Measurements from ENCODE around the gene CYP4F2. TPM values are rescaled to one million over a fixed set of nuclear protein-coding genes. Genes with fewer than 3 reads are reported as not detected.
"Not testable (repeated sequence)": the region's sequence is repeated elsewhere in the genome, so short reads cannot be mapped to it uniquely, and the experiment has no call there.

Gene CYP4F2
- total RNA-seq, 1 experiment from 2014 or later = not detected

DNA sequence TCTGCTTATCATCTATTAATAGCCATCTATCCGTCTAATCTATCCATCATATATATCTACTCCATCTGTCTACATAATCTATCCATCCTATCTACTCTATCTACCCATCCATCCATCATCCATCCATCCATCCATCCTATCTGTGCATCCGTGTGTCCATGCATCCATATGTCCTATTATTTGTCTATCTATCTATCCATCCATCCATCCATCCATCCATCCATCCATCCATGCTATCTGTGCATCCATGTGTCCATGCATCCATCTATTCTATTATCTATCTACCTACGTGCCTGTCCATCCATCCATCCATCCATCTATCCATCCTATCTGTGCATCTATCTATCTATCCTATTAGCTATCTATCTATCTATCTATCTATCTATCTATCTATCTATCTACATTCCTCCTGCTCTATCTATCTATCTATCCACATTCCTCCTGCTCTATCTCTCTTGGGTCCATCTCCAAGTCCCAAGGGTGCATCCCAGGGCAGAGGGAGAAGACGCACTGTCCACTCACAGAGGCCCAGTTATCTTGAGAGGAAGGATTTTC is 1.9 kb downstream of the CYP4F2 start:
- Histone ChIP-seq H3K27me3 (ENCODE audit: low read length) (no peaks in the 10 kb centered on the region), H3K27ac (ENCODE audit: low read length) (no peak overlapping the region), H4K20me1 (ENCODE audit: insufficient read depth, low read depth, low read length) (no peaks in the 10 kb centered on the region), H3K9ac (ENCODE audit: low read length) (no peak overlapping the region), H3K4me3 (ENCODE audit: low read length) (no peak overlapping the region), H3K4me1 (ENCODE audit: low read length) (no peaks in the 10 kb centered on the region), H3K9me3 (ENCODE audit: low read length) (no peaks in the 10 kb centered on the region), H3K4me2 (ENCODE audit: low read depth, low read length, poor library complexity, severe bottlenecking) (no peak overlapping the region), H3K79me2 (ENCODE audit: low read length) (no peaks in the 10 kb centered on the region), H3K9me2 (replicated peaks; ENCODE audit: insufficient read depth, low read length) (no peaks in the 10 kb centered on the region), H3K36me3 (ENCODE audit: insufficient read depth, low read length) (no peaks in the 10 kb centered on the region), H2AFZ (ENCODE audit: low read length) (no peak overlapping the region)
- DNase-seq = no peak

DNA sequence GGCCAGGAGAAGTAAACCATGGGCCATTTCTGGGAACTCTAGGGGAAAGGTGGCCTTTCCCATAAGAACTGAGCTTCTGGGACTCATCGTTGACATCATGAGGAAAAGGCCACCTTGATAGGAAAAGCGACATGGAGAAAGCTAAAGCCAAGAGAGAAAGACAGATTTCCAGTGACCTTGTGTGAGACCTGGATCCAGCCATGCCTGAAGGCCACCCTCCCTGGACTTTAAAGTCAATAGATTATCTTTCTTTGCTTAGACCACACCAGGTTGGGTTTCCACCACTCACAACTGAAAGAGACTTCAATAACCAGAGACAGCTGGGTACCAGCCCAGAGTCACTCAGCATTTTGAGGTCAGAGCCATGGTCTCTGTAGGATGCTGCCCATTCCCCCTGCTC is 3.5 kb downstream of the CYP4F2 start:
- no peak overlapping the region for H3K9ac ChIP-seq (ENCODE audit: low read length)
- no peak overlapping the region for H3K4me2 ChIP-seq (ENCODE audit: low read depth, low read length, poor library complexity, severe bottlenecking)
- H3K27ac ChIP-seq (ENCODE audit: low read length) = no peak overlapping the region
- H4K20me1 ChIP-seq (ENCODE audit: insufficient read depth, low read depth, low read length) = no peaks in the 10 kb centered on the region
- no peaks in the 10 kb centered on the region for H3K79me2 ChIP-seq (ENCODE audit: low read length)
- H3K4me1 ChIP-seq (ENCODE audit: low read length) = no peaks in the 10 kb centered on the region
- no peak overlapping the region for H2AFZ ChIP-seq (ENCODE audit: low read length)
- H3K4me3 ChIP-seq (ENCODE audit: low read length) = no peak overlapping the region
- H3K27me3 ChIP-seq (ENCODE audit: low read length) = no peaks in the 10 kb centered on the region
- no peaks in the 10 kb centered on the region for H3K9me3 ChIP-seq (ENCODE audit: low read length)
- H3K36me3 ChIP-seq (ENCODE audit: insufficient read depth, low read length) = no peaks in the 10 kb centered on the region
- H3K9me2 ChIP-seq (replicated peaks; ENCODE audit: insufficient read depth, low read length) = no peaks in the 10 kb centered on the region
- DNase-seq = no peak

DNA sequence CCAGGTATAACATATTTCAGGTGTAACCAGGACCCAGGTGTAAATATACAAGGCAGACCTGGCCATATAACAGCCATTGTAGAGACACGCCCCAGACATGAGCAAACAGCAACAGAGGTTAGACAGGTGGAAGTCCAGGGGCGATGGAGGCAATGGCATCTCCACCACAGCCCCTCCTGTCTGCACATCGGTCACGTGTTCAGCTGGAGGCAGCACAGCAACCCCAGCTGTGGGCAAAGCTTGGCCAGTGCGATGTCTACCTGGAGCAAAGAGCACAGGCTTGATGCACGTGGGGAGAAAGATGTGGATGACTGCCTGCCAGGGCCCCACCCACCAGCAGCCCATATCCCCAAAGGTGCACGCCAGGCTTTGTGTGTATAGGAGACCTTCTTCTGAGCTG is 4.4 kb downstream of the CYP4F2 start:
- H4K20me1 ChIP-seq (ENCODE audit: insufficient read depth, low read depth, low read length) = no peaks in the 10 kb centered on the region
- H3K79me2 ChIP-seq (ENCODE audit: low read length) = no peaks in the 10 kb centered on the region
- no peaks in the 10 kb centered on the region for H3K4me1 ChIP-seq (ENCODE audit: low read length)
- H3K36me3 ChIP-seq (ENCODE audit: insufficient read depth, low read length) = no peaks in the 10 kb centered on the region
- no peaks in the 10 kb centered on the region for H3K27me3 ChIP-seq (ENCODE audit: low read length)
- no peaks in the 10 kb centered on the region for H3K9me3 ChIP-seq (ENCODE audit: low read length)
- H2AFZ ChIP-seq (ENCODE audit: low read length) = no peak overlapping the region
- H3K27ac ChIP-seq (ENCODE audit: low read length) = no peak overlapping the region
- no peak overlapping the region for H3K4me3 ChIP-seq (ENCODE audit: low read length)
- DNase-seq = no peak
- no peak overlapping the region for H3K4me2 ChIP-seq (ENCODE audit: low read depth, low read length, poor library complexity, severe bottlenecking)
- no peaks in the 10 kb centered on the region for H3K9me2 ChIP-seq (replicated peaks; ENCODE audit: insufficient read depth, low read length)
- H3K9ac ChIP-seq (ENCODE audit: low read length) = no peak overlapping the region

DNA sequence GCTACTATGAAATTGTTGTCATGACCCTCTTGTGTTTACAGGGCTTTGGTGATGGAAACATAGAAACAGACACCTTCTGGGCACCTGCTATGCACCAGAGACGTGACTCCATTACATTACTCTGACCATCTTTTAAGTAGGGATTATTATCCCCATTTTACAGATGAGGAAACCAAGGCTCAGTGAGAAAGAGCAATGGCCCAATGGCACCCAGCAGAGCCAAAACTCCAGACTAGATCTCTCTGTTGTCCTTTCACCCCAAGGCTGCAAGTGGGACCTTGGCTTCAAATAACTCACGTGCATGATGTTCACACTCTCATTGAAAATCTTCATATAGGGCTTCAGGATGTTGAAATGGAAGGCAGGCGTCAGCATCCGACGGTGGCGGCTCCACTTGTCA is 5.9 kb downstream of the CYP4F2 start:
- Histone ChIP-seq H3K9ac (ENCODE audit: low read length) (no peak overlapping the region), H3K27ac (ENCODE audit: low read length) (no peak overlapping the region), H3K27me3 (ENCODE audit: low read length) (no peaks in the 10 kb centered on the region), H4K20me1 (ENCODE audit: insufficient read depth, low read depth, low read length) (no peaks in the 10 kb centered on the region), H3K79me2 (ENCODE audit: low read length) (no peaks in the 10 kb centered on the region), H3K4me2 (ENCODE audit: low read depth, low read length, poor library complexity, severe bottlenecking) (no peak overlapping the region), H3K4me1 (ENCODE audit: low read length) (no peaks in the 10 kb centered on the region), H3K4me3 (ENCODE audit: low read length) (no peak overlapping the region), H3K36me3 (ENCODE audit: insufficient read depth, low read length) (no peaks in the 10 kb centered on the region), H3K9me3 (ENCODE audit: low read length) (no peaks in the 10 kb centered on the region), H3K9me2 (replicated peaks; ENCODE audit: insufficient read depth, low read length) (no peaks in the 10 kb centered on the region), H2AFZ (ENCODE audit: low read length) (no peak overlapping the region)
- no peak for DNase-seq

DNA sequence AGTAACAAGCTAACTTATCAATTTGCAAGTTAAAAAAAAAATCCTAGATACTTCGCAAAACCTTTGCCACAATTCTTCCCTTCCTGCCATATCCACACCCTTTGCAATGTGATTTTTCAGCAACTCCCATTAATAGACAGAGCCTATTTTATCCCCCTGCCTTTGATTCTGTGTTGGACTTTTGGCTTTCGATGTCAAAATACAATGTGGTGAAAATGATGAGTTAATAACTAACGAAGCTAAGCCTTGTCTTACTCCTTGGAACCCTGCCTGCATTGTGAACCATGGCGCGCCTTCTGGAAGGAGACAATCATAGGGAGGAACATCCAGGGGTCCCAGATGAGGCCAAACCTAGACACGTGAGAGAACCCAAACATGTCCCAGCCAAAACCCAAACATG is 6.4 kb downstream of the CYP4F2 start:
- Histone ChIP-seq H4K20me1 (ENCODE audit: insufficient read depth, low read depth, low read length) (no peaks in the 10 kb centered on the region), H3K4me1 (ENCODE audit: low read length) (no peaks in the 10 kb centered on the region), H3K27me3 (ENCODE audit: low read length) (no peaks in the 10 kb centered on the region), H3K79me2 (ENCODE audit: low read length) (no peaks in the 10 kb centered on the region), H2AFZ (ENCODE audit: low read length) (no peak overlapping the region), H3K36me3 (ENCODE audit: insufficient read depth, low read length) (no peaks in the 10 kb centered on the region), H3K4me2 (ENCODE audit: low read depth, low read length, poor library complexity, severe bottlenecking) (no peak overlapping the region), H3K9me3 (ENCODE audit: low read length) (no peaks in the 10 kb centered on the region), H3K4me3 (ENCODE audit: low read length) (no peak overlapping the region), H3K9ac (ENCODE audit: low read length) (no peak overlapping the region), H3K9me2 (replicated peaks; ENCODE audit: insufficient read depth, low read length) (no peaks in the 10 kb centered on the region), H3K27ac (ENCODE audit: low read length) (no peak overlapping the region)
- DNase-seq = no peak

DNA sequence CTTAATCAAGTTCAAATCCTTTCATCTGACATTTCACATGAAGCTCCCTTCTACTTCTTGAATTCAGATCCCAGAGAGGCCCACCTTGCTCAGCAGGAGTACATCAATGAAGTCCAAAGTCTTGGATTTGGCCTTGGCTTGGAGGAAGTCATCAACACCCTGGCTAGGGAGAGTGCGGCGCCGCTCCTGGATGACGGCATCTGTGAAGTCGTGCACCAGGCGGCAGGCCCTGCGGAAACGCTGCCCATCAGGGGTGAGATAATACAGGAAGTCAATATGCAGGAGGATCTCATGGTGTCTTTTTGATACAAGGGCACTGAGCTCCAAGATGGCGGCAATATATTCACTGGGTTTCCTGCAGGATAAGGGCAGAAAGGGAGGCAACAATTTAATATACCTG is 8.5 kb downstream of the CYP4F2 start:
- not testable (repeated sequence) for H3K79me2 ChIP-seq (ENCODE audit: low read length); H3K4me2 ChIP-seq (ENCODE audit: low read depth, low read length, poor library complexity, severe bottlenecking); H4K20me1 ChIP-seq (ENCODE audit: insufficient read depth, low read depth, low read length); DNase-seq; H2AFZ ChIP-seq (ENCODE audit: low read length); H3K4me1 ChIP-seq (ENCODE audit: low read length); H3K36me3 ChIP-seq (ENCODE audit: insufficient read depth, low read length); H3K27me3 ChIP-seq (ENCODE audit: low read length); H3K9ac ChIP-seq (ENCODE audit: low read length); H3K9me2 ChIP-seq (replicated peaks; ENCODE audit: insufficient read depth, low read length); H3K4me3 ChIP-seq (ENCODE audit: low read length); H3K9me3 ChIP-seq (ENCODE audit: low read length); H3K27ac ChIP-seq (ENCODE audit: low read length)

DNA sequence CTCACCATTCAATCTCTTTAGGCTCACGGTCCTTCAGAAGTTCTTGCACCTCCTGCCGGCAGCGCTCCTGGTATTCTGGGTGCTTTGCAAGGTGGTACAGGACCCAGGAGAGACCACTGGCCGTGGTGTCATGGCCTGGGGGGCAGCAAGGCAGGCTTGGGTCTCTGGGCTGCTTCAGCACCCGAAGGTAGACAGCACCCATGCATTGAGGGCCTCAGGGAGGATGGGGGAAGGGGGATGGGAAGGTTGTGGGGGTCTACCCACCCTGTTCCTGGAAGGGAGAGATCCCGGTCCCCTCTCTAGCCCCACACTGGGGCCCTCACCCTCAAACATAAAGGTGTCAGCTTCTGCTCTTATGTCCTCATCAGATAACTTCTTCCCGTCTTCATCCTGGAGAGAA is 12.0 kb downstream of the CYP4F2 start:
- Histone ChIP-seq H2AFZ (ENCODE audit: low read length) (no peak overlapping the region), H3K27ac (ENCODE audit: low read length) (no peak overlapping the region), H4K20me1 (ENCODE audit: insufficient read depth, low read depth, low read length) (no peaks in the 10 kb centered on the region), H3K4me1 (ENCODE audit: low read length) (no peaks in the 10 kb centered on the region), H3K79me2 (ENCODE audit: low read length) (no peaks in the 10 kb centered on the region), H3K27me3 (ENCODE audit: low read length) (no peaks in the 10 kb centered on the region), H3K9me3 (ENCODE audit: low read length) (no peaks in the 10 kb centered on the region), H3K36me3 (ENCODE audit: insufficient read depth, low read length) (no peaks in the 10 kb centered on the region), H3K4me2 (ENCODE audit: low read depth, low read length, poor library complexity, severe bottlenecking) (no peak overlapping the region), H3K4me3 (ENCODE audit: low read length) (no peak overlapping the region), H3K9ac (ENCODE audit: low read length) (no peak overlapping the region), H3K9me2 (replicated peaks; ENCODE audit: insufficient read depth, low read length) (no peaks in the 10 kb centered on the region)
- DNase-seq = no peak

DNA sequence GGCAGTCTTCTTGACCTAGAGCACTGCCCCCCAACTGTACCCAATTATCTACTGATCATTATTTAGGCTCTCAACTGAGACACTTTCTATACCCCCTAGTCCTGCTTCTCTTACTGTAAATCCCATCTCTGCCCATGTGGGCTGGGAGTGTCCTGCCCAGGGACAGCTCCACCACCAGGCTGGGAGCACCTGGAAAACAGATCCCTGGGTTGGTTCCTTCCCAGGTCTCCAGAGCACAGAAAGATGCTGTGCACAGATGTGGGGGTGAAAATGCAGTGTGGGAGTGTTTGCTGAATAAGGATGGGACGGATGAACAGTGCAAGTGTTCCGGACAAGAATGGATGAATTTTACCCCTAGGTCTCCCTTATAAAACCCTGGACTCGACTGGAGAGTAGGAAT is 12.7 kb downstream of the CYP4F2 start:
- H3K4me3 ChIP-seq (ENCODE audit: low read length) = no peak overlapping the region
- H3K4me2 ChIP-seq (ENCODE audit: low read depth, low read length, poor library complexity, severe bottlenecking) = no peak overlapping the region
- H3K27ac ChIP-seq (ENCODE audit: low read length) = no peak overlapping the region
- no peak overlapping the region for H2AFZ ChIP-seq (ENCODE audit: low read length)
- no peaks in the 10 kb centered on the region for H3K4me1 ChIP-seq (ENCODE audit: low read length)
- no peaks in the 10 kb centered on the region for H3K36me3 ChIP-seq (ENCODE audit: insufficient read depth, low read length)
- H4K20me1 ChIP-seq (ENCODE audit: insufficient read depth, low read depth, low read length) = no peaks in the 10 kb centered on the region
- no peak overlapping the region for H3K9ac ChIP-seq (ENCODE audit: low read length)
- H3K9me3 ChIP-seq (ENCODE audit: low read length) = no peaks in the 10 kb centered on the region
- no peaks in the 10 kb centered on the region for H3K27me3 ChIP-seq (ENCODE audit: low read length)
- no peaks in the 10 kb centered on the region for H3K9me2 ChIP-seq (replicated peaks; ENCODE audit: insufficient read depth, low read length)
- DNase-seq = no peak
- H3K79me2 ChIP-seq (ENCODE audit: low read length) = no peaks in the 10 kb centered on the region

DNA sequence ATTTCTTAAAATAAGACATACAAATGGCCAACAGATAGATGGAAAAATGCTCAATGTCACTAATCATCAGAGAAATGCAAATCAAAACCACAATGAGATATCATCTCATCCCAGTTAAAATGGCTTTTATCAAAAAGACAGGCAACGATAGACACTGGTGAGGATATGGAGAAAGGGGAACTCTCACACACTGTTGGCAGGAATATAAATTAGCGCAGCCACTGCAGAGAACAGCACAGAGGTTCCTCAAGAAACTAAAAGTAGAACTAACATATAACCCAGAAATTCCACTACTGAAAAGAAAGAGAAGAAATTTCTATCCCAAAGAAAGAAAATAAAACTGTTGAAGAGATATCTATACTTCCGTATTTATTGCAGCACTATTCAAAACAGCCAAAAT is 14.5 kb downstream of the CYP4F2 start:
- H3K9me2 ChIP-seq (replicated peaks; ENCODE audit: insufficient read depth, low read length); H4K20me1 ChIP-seq (ENCODE audit: insufficient read depth, low read depth, low read length); H3K27me3 ChIP-seq (ENCODE audit: low read length); H3K36me3 ChIP-seq (ENCODE audit: insufficient read depth, low read length); H3K9ac ChIP-seq (ENCODE audit: low read length); H3K79me2 ChIP-seq (ENCODE audit: low read length); H3K9me3 ChIP-seq (ENCODE audit: low read length); H3K27ac ChIP-seq (ENCODE audit: low read length); H3K4me2 ChIP-seq (ENCODE audit: low read depth, low read length, poor library complexity, severe bottlenecking); DNase-seq; H3K4me3 ChIP-seq (ENCODE audit: low read length); H3K4me1 ChIP-seq (ENCODE audit: low read length); H2AFZ ChIP-seq (ENCODE audit: low read length): not testable (repeated sequence)
